ENCODE measurements around the gene TMEM231.

TMEM231 gene

GRCh38 chr16:75572864-75573542 lies 17.0 kb upstream of the TMEM231 start:
- no peak for TF ChIP-seq CTCF (IDR thresholded peaks at IDR 0.05; ENCODE audit: insufficient read depth, low read length, poor library complexity, severe bottlenecking)
- no peaks in the 10 kb centered on the region for H3K27me3 ChIP-seq (replicated peaks; ENCODE audit: control insufficient read depth, insufficient read depth, low read length)
- H3K4me3 ChIP-seq (replicated peaks; ENCODE audit: low read depth, low read length) = no peak overlapping the region
- peaks cover 25% of the 10 kb centered on the region for H3K36me3 ChIP-seq (ENCODE audit: control insufficient read depth, insufficient read depth, low read length)
- DNase-seq (ENCODE audit: extremely low read depth, insufficient read length) = no peak

- no peaks in the 10 kb centered on the region for H3K27me3 ChIP-seq (replicated peaks; ENCODE audit: control insufficient read depth, insufficient read depth, low read length)
- no peak for TF ChIP-seq CTCF (IDR thresholded peaks at IDR 0.05; ENCODE audit: insufficient read depth, low read length, poor library complexity, severe bottlenecking)
- H3K36me3 ChIP-seq (ENCODE audit: control insufficient read depth, insufficient read depth, low read length) = peaks cover 21% of the 10 kb centered on the region
- H3K4me3 ChIP-seq (replicated peaks; ENCODE audit: low read depth, low read length) = no peak overlapping the region
- DNase-seq (ENCODE audit: extremely low read depth, insufficient read length) = no peak
Measured at GRCh38 chr16:75570396-75571065, 14.5 kb upstream of the TMEM231 start.

GRCh38 chr16:75567911-75568310 lies 11.9 kb upstream of the TMEM231 start:
- H3K4me3 ChIP-seq (replicated peaks; ENCODE audit: low read depth, low read length) = no peak overlapping the region
- DNase-seq (ENCODE audit: extremely low read depth, insufficient read length) = no peak
- no peak for TF ChIP-seq CTCF (IDR thresholded peaks at IDR 0.05; ENCODE audit: insufficient read depth, low read length, poor library complexity, severe bottlenecking)
- no peaks in the 10 kb centered on the region for H3K27me3 ChIP-seq (replicated peaks; ENCODE audit: control insufficient read depth, insufficient read depth, low read length)
- H3K36me3 ChIP-seq (ENCODE audit: control insufficient read depth, insufficient read depth, low read length) = peaks cover 16% of the 10 kb centered on the region

GRCh38 chr16:75566758-75567255 lies 10.8 kb upstream of the TMEM231 start:
- Histone ChIP-seq H3K4me3 (replicated peaks; ENCODE audit: low read depth, low read length) (peak overlapping the region; percentile 90), H3K36me3 (ENCODE audit: control insufficient read depth, insufficient read depth, low read length) (peaks cover 11% of the 10 kb centered on the region), H3K27me3 (replicated peaks; ENCODE audit: control insufficient read depth, insufficient read depth, low read length) (no peaks in the 10 kb centered on the region)
- TF ChIP-seq CTCF (IDR thresholded peaks at IDR 0.05; ENCODE audit: insufficient read depth, low read length, poor library complexity, severe bottlenecking) = no peak
- DNase-seq (ENCODE audit: extremely low read depth, insufficient read length) = peak; percentile 37

- TF ChIP-seq CTCF (IDR thresholded peaks at IDR 0.05; ENCODE audit: insufficient read depth, low read length, poor library complexity, severe bottlenecking) = no peak
- DNase-seq (ENCODE audit: extremely low read depth, insufficient read length) = peak; percentile 90
- H3K4me3 ChIP-seq (replicated peaks; ENCODE audit: low read depth, low read length) = peak within 1 kb of the TSS; percentile 90
- H3K36me3 ChIP-seq (ENCODE audit: control insufficient read depth, insufficient read depth, low read length) = peaks cover 11% of the 10 kb centered on the region
- H3K27me3 ChIP-seq (replicated peaks; ENCODE audit: control insufficient read depth, insufficient read depth, low read length) = no peaks in the 10 kb centered on the region
Measured at GRCh38 chr16:75566040-75566757, 10.1 kb upstream of the TMEM231 start, which contains the start of gene GABARAPL2. Gene GABARAPL2, plus strand, starts transcription at chr16:75566379. Its CDS starts 108 bp downstream, at chr16:75566487.
